GM19035 (cell line): Measurements from ENCODE around the gene CPNE4.

Source experiments
- ATAC-seq: cut with Tn5 transposase; IDR thresholded peaks from one replicate; pipeline ENCODE4 v1.9.1; 2021; ENCODE audit not compliant: unreplicated experiment

The CPNE4 gene

GRCh38 chr3:131610174-131610573 is 424.6 kb downstream of the CPNE4 start:
- no peak for ATAC-seq

GRCh38 chr3:131608741-131609140 is 426.1 kb downstream of the CPNE4 start:
- no peak for ATAC-seq

GRCh38 chr3:131608296-131608695 is 426.5 kb downstream of the CPNE4 start:
- no peak for ATAC-seq

GRCh38 chr3:131605916-131606315 is 428.9 kb downstream of the CPNE4 start:
- ATAC-seq = no peak

- ATAC-seq = no peak
These were observed 432.6 kb downstream of the CPNE4 start for GRCh38 chr3:131602011-131602779.

- no peak for ATAC-seq
These were observed 437.0 kb downstream of the CPNE4 start for GRCh38 chr3:131597816-131598215.

- no peak for ATAC-seq
These were observed 437.9 kb downstream of the CPNE4 start for GRCh38 chr3:131596884-131597283.

GRCh38 chr3:131591394-131592014 is 443.3 kb downstream of the CPNE4 start:
- no peak for ATAC-seq

GRCh38 chr3:131586277-131586676 is 448.5 kb downstream of the CPNE4 start:
- ATAC-seq = no peak

GRCh38 chr3:131582438-131582837 is 452.4 kb downstream of the CPNE4 start:
- ATAC-seq = no peak

- no peak for ATAC-seq
These were observed 466.4 kb downstream of the CPNE4 start for GRCh38 chr3:131568460-131568859.

GRCh38 chr3:131564812-131565211 is 470.0 kb downstream of the CPNE4 start:
- no peak for ATAC-seq

GRCh38 chr3:131561511-131561910 is 473.3 kb downstream of the CPNE4 start:
- no peak for ATAC-seq

GRCh38 chr3:131560795-131561194 is 474.0 kb downstream of the CPNE4 start:
- no peak for ATAC-seq

- ATAC-seq = no peak
These were observed 479.4 kb downstream of the CPNE4 start for GRCh38 chr3:131555456-131555855.

GRCh38 chr3:131553495-131554247 is 481.1 kb downstream of the CPNE4 start:
- peak; percentile 97 for ATAC-seq

- no peak for ATAC-seq
These were observed 483.1 kb downstream of the CPNE4 start for GRCh38 chr3:131551761-131552160.

GRCh38 chr3:131550562-131551465 is 484.0 kb downstream of the CPNE4 start:
- ATAC-seq = no peak

- no peak for ATAC-seq
These were observed 485.5 kb downstream of the CPNE4 start for GRCh38 chr3:131549340-131549739.

- no peak for ATAC-seq
These were observed 487.2 kb downstream of the CPNE4 start for GRCh38 chr3:131547585-131547984.

- ATAC-seq = no peak
These were observed 488.4 kb downstream of the CPNE4 start for GRCh38 chr3:131546441-131546840.
